ENCODE results near the gene MCC.

MCC gene

GRCh38 chr5:113202287-113202686, 286.0 kb downstream of the MCC start:
- no peak for DNase-seq (ENCODE audit: low spot score)

- no peak for DNase-seq (ENCODE audit: low spot score)
Observed at GRCh38 chr5:113201715-113202114, 286.5 kb downstream of the MCC start.

GRCh38 chr5:113199122-113199905, 288.9 kb downstream of the MCC start:
- DNase-seq (ENCODE audit: low spot score) = no peak

- no peak for DNase-seq (ENCODE audit: low spot score)
Observed at GRCh38 chr5:113197456-113198200, 290.6 kb downstream of the MCC start.

- no peak for DNase-seq (ENCODE audit: low spot score)
Observed at GRCh38 chr5:113195771-113196170, 292.5 kb downstream of the MCC start.

GRCh38 chr5:113195251-113195650, 293.0 kb downstream of the MCC start:
- DNase-seq (ENCODE audit: low spot score) = no peak

- DNase-seq (ENCODE audit: low spot score) = no peak
Observed at GRCh38 chr5:113194591-113194990, 293.7 kb downstream of the MCC start.

GRCh38 chr5:113194125-113194524, 294.1 kb downstream of the MCC start:
- no peak for DNase-seq (ENCODE audit: low spot score)

GRCh38 chr5:113193311-113193978, 294.8 kb downstream of the MCC start:
- no peak for DNase-seq (ENCODE audit: low spot score)

GRCh38 chr5:113192541-113192940, 295.7 kb downstream of the MCC start:
- DNase-seq (ENCODE audit: low spot score) = no peak

- no peak for DNase-seq (ENCODE audit: low spot score)
Observed at GRCh38 chr5:113190347-113190746, 297.9 kb downstream of the MCC start.

- no peak for DNase-seq (ENCODE audit: low spot score)
Observed at GRCh38 chr5:113189291-113189690, 299.0 kb downstream of the MCC start.

GRCh38 chr5:113188436-113188835, 299.8 kb downstream of the MCC start:
- no peak for DNase-seq (ENCODE audit: low spot score)

- no peak for DNase-seq (ENCODE audit: low spot score)
Observed at GRCh38 chr5:113187906-113188305, 300.3 kb downstream of the MCC start.

GRCh38 chr5:113186061-113186460, 302.2 kb downstream of the MCC start:
- no peak for DNase-seq (ENCODE audit: low spot score)

GRCh38 chr5:113183694-113184093, 304.6 kb downstream of the MCC start:
- DNase-seq (ENCODE audit: low spot score) = no peak

- no peak for DNase-seq (ENCODE audit: low spot score)
Observed at GRCh38 chr5:113182658-113183344, 305.5 kb downstream of the MCC start.

- DNase-seq (ENCODE audit: low spot score) = no peak
Observed at GRCh38 chr5:113181853-113182490, 306.3 kb downstream of the MCC start.

GRCh38 chr5:113181409-113181808, 306.8 kb downstream of the MCC start:
- no peak for DNase-seq (ENCODE audit: low spot score)

- no peak for DNase-seq (ENCODE audit: low spot score)
Observed at GRCh38 chr5:113179156-113179555, 309.1 kb downstream of the MCC start.

- DNase-seq (ENCODE audit: low spot score) = no peak
Observed at GRCh38 chr5:113178073-113178779, 310.0 kb downstream of the MCC start.

Measured in Ammon's horn (tissue), 1 donor.